ENCODE data around the gene FHOD3.

DNA sequence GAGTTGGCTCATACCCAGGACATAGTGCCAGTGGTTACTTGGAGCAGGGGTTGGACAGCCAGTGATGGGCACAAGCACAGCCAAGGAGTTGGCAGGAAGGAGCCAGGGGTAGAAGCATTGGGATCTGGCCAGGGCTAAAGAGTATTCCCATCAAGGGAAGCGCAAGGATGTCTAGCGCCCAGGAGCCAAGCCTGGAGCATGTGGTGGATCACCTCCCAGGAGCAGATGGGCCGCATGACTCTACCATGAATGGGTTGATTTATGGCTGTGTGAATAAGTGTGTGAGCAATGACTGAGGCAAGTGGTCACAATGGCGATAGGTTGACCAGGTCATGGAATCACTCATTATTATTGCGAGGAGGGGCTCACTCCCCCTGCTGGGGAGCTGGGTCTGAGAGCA lies 111.1 kb downstream of the FHOD3 start:
- no peak for TF ChIP-seq POLR2A (IDR thresholded peaks at IDR 0.05; ENCODE audit: low read length)
- TF ChIP-seq GATA1 (IDR thresholded peaks at IDR 0.05; ENCODE audit: low read depth, low read length) = no peak
